ENCODE data around the gene ITIH3.

ITIH3 gene

DNA sequence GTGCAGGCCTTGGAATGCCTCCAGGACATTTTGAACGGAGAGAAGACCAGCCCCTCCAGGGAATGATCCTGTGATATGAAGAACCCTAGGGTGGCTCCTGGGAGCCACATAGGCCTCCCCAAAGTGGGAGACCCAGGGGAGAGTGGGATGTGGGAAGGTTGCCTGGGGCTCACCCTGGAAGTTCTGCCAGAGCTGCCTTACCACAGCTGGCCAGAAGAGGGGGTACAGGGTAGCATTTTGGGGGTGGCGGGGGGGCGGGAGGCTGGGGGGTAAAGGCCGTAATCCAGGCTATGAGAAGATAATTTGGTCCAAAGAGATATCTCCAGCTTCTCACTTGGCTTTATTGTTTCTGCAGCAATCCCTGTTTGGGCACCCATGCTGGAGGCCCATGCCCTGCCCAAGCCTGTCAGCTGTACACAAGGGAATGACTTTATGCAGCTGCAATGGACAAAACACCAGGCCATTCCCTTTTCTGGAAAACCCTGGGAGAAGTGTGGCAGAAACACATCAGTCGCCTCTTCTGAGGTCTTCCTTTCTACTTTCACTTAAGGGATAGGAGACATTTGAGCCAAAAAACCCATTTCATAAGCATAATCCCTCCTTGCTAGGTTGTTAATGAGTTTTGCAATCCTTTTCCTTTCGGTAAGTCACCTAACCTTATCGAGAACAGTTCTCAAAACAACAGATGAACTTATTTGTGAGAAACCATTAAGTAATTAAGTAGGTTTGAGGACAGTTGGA, 51.3 kb downstream of the ITIH3 start:
- ChIA-PET CTCF (interaction anchor here (0.6 to 1.0 kb wide), 4 partner anchors 10 to 120 kb away, joined by 3 to 9 read pairs (median 4); no protein-coding TSS in a partner anchor), POLR2A (interaction anchor here (0.8 kb wide), 1 partner anchor 9 kb away, joined by 3 read pairs; no protein-coding TSS in a partner anchor)
- no peak for DNase-seq (ENCODE audit: extremely low spot score)
- TF ChIP-seq CTBP1 (IDR thresholded peaks at IDR 0.05; ENCODE audit: borderline replicate concordance): no peak
- no peak for TF ChIP-seq BHLHE40 (IDR thresholded peaks at IDR 0.05; ENCODE audit: borderline replicate concordance)
- TF ChIP-seq TARDBP (IDR thresholded peaks at IDR 0.05): no peak
- TF ChIP-seq ELF4 (IDR thresholded peaks at IDR 0.05): no peak
- no peak for TF ChIP-seq NFRKB (IDR thresholded peaks at IDR 0.05)
- no peak for TF ChIP-seq HDGF (IDR thresholded peaks at IDR 0.05; ENCODE audit: borderline replicate concordance)
- TF ChIP-seq FOXM1 (IDR thresholded peaks at IDR 0.05; ENCODE audit: borderline replicate concordance): no peak
- no peak for TF ChIP-seq SP1 (IDR thresholded peaks at IDR 0.05)
- TF ChIP-seq SUZ12 (IDR thresholded peaks at IDR 0.05): no peak

DNA sequence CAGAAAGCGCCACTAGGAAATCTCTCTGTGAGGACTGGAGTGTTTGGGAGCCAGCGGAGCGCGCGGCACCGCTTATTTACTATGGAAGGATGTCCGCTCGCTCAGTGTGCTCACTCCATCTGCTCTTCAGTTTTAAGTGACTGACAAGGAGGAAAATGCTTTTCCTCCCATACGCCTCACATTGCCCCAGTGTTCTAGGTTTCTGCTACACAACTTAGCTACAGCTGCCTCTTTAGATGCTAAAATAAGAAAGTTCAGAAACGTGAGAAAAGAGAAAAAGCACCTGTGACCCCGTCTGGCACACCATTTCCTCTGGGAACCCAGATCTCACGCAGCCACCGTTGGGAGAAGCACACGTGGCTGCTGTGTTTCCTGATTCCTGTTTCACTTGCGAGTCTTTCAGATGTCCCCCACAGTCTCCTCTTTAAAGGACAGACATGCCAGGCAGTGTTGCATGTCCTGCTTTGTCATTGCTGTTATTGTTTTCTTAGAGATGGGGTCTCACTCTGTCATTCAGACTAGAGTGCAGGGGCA, 51.9 kb downstream of the ITIH3 start:
- TF ChIP-seq, protein P1, sequence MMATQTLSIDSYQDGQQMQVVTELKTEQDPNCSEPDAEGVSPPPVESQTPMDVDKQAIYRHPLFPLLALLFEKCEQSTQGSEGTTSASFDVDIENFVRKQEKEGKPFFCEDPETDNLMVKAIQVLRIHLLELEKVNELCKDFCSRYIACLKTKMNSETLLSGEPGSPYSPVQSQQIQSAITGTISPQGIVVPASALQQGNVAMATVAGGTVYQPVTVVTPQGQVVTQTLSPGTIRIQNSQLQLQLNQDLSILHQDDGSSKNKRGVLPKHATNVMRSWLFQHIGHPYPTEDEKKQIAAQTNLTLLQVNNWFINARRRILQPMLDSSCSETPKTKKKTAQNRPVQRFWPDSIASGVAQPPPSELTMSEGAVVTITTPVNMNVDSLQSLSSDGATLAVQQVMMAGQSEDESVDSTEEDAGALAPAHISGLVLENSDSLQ (IDR thresholded peaks at IDR 0.05): no peak
- TF ChIP-seq CTBP1 (IDR thresholded peaks at IDR 0.05; ENCODE audit: borderline replicate concordance) (no peak), ELF4 (IDR thresholded peaks at IDR 0.05) (no peak), HDGF (IDR thresholded peaks at IDR 0.05; ENCODE audit: borderline replicate concordance) (no peak), ARNT (IDR thresholded peaks at IDR 0.05) (no peak), TARDBP (IDR thresholded peaks at IDR 0.05) (no peak), FOXM1 (IDR thresholded peaks at IDR 0.05; ENCODE audit: borderline replicate concordance) (no peak), LEF1 (IDR thresholded peaks at IDR 0.05; ENCODE audit: borderline replicate concordance) (no peak), FOXK2 (IDR thresholded peaks at IDR 0.05) (no peak), L3MBTL2 (conservative IDR thresholded peaks at IDR 0.05) (no peak), FOXA1 (IDR thresholded peaks at IDR 0.05) (no peak), ZNF384 (IDR thresholded peaks at IDR 0.05) (no peak), SP1 (IDR thresholded peaks at IDR 0.05) (no peak), BHLHE40 (IDR thresholded peaks at IDR 0.05; ENCODE audit: borderline replicate concordance) (no peak)
- POLR2A ChIA-PET: no interaction called here
- CTCF ChIA-PET: interaction anchor here (0.6 kb wide), 1 partner anchor 121 kb away, joined by 9 read pairs; no protein-coding TSS in a partner anchor
- no peak for DNase-seq (ENCODE audit: extremely low spot score)

DNA sequence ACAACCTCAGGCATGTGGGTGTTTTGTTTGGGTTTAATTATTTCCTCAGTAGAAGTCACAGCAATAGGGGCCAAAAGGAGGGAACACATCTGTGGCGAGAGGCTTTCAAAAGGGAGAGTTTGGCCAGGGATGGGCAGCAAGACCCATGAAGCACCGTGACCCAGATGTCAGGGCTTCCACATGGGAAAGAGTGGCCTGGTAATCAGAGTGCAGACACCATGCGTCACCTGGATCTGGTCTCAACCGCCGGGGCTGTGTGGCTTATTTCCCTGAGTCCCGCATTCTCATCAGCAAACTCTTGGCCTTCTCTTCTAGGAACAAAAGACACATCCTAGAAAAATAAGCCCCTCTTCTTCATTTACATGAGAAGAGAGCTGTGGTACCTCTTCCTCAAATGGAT, 52.6 kb downstream of the ITIH3 start:
- ChIA-PET POLR2A (no interaction called here), CTCF (interaction anchor here (1.4 kb wide), 1 partner anchor 26 kb away, joined by 7 read pairs; no protein-coding TSS in a partner anchor)
- TF ChIP-seq FOXK2 (IDR thresholded peaks at IDR 0.05): no peak
- TF ChIP-seq NFRKB (IDR thresholded peaks at IDR 0.05): no peak
- TF ChIP-seq ZNF384 (IDR thresholded peaks at IDR 0.05): no peak
- no peak for TF ChIP-seq L3MBTL2 (conservative IDR thresholded peaks at IDR 0.05)
- no peak for TF ChIP-seq BHLHE40 (IDR thresholded peaks at IDR 0.05; ENCODE audit: borderline replicate concordance)
- no peak for TF ChIP-seq TARDBP (IDR thresholded peaks at IDR 0.05)
- TF ChIP-seq ELF4 (IDR thresholded peaks at IDR 0.05): no peak
- TF ChIP-seq FOXA1 (IDR thresholded peaks at IDR 0.05): no peak
- no peak for TF ChIP-seq LEF1 (IDR thresholded peaks at IDR 0.05; ENCODE audit: borderline replicate concordance)
- TF ChIP-seq SUZ12 (IDR thresholded peaks at IDR 0.05): no peak
- TF ChIP-seq, protein P1 (IDR thresholded peaks at IDR 0.05): no peak
- TF ChIP-seq ARNT (IDR thresholded peaks at IDR 0.05): no peak
- no peak for TF ChIP-seq SP1 (IDR thresholded peaks at IDR 0.05)
- TF ChIP-seq FOXM1 (IDR thresholded peaks at IDR 0.05; ENCODE audit: borderline replicate concordance): no peak
- no peak for TF ChIP-seq HDGF (IDR thresholded peaks at IDR 0.05; ENCODE audit: borderline replicate concordance)
- DNase-seq (ENCODE audit: extremely low spot score): no peak

DNA sequence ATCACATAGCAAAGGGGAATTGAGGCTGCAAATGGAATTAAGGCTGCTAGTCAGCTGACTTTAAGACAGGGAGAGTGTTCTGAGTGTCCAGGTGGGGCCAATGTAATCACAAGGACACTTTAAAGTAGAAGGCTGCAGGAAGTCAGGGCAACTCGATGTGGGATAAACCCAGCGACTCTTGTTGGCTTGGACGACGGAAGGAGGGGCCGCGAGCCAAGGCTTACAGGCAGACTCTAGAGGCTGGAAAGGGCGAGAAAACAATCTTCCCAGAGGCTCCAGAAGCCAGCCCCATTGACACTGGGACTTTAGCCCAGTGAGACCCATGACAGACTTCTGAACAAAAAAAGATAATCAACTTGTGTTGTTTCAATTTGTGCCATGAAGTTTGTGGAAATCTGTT, 53.1 kb downstream of the ITIH3 start:
- CTCF ChIA-PET: interaction anchor here (1.4 kb wide), 1 partner anchor 27 kb away, joined by 7 read pairs; no protein-coding TSS in a partner anchor
- DNase-seq (ENCODE audit: extremely low spot score): no peak
- TF ChIP-seq HDGF (IDR thresholded peaks at IDR 0.05; ENCODE audit: borderline replicate concordance) (no peak), ZNF384 (IDR thresholded peaks at IDR 0.05) (no peak), LEF1 (IDR thresholded peaks at IDR 0.05; ENCODE audit: borderline replicate concordance) (no peak), FOXM1 (IDR thresholded peaks at IDR 0.05; ENCODE audit: borderline replicate concordance) (no peak)
- POLR2A ChIA-PET: no interaction called here

DNA sequence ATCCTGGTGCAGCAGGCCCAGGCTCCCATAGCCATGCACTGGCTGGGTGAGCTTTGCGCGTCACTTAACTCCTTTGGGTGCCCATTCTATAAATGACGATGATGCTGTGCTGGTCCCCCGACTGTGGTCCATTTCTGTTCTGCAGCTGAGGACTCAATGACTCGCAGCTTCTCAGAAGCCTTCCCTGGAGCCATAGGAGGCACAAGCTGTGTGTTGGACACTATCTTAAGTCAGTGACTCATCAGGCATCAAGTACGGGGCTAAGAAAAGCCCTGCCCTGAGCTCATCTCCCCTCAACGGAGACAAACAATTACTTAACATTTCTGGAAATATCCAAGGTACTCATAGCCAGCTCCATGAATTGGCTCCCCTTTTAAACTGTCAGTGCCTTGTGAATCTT, 54.0 kb downstream of the ITIH3 start:
- POLR2A ChIA-PET: interaction anchor here (0.8 kb wide), 1 partner anchor 78 kb away, joined by 6 read pairs; the partner anchor contains the start of gene NEK4
- TF ChIP-seq FOXK2 (IDR thresholded peaks at IDR 0.05) (no peak), L3MBTL2 (conservative IDR thresholded peaks at IDR 0.05) (no peak), FOXM1 (IDR thresholded peaks at IDR 0.05; ENCODE audit: borderline replicate concordance) (no peak), TARDBP (IDR thresholded peaks at IDR 0.05) (no peak), ELF4 (IDR thresholded peaks at IDR 0.05) (no peak), FOXA1 (IDR thresholded peaks at IDR 0.05) (no peak), HDGF (IDR thresholded peaks at IDR 0.05; ENCODE audit: borderline replicate concordance) (no peak), ARNT (IDR thresholded peaks at IDR 0.05) (no peak), BHLHE40 (IDR thresholded peaks at IDR 0.05; ENCODE audit: borderline replicate concordance) (no peak)
- TF ChIP-seq, protein P1 (IDR thresholded peaks at IDR 0.05): no peak
- CTCF ChIA-PET: interaction anchor here (0.6 to 1.0 kb wide), 3 partner anchors 50 to 145 kb away, joined by 3 to 7 read pairs (median 4); no protein-coding TSS in a partner anchor
- DNase-seq (ENCODE audit: extremely low spot score): no peak

DNA sequence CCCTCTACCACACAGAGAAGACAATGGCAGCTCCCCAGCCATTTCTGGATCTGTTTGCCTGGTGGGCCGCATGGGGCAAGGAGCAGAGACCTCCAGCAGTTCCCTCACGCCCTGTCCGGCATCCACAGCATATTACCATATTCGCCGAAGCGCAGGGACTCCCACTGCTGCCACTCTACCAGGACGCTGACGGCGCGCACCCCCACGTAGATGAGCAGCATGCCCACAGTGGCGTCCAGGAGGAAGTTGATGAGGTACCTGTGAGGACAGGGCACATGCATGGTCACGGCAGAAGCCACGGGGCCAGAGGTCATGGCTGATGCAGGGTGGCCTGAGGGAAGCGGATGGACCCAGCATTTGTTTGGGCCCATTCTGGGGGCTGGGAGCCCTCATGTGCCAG, 55.1 kb downstream of the ITIH3 start:
- CTCF ChIA-PET: no interaction called here
- DNase-seq (ENCODE audit: extremely low spot score): no peak
- TF ChIP-seq, protein P1 (IDR thresholded peaks at IDR 0.05): no peak
- TF ChIP-seq TARDBP (IDR thresholded peaks at IDR 0.05): no peak
- TF ChIP-seq ARNT (IDR thresholded peaks at IDR 0.05): no peak
- no peak for TF ChIP-seq BHLHE40 (IDR thresholded peaks at IDR 0.05; ENCODE audit: borderline replicate concordance)
- no peak for TF ChIP-seq LEF1 (IDR thresholded peaks at IDR 0.05; ENCODE audit: borderline replicate concordance)
- TF ChIP-seq L3MBTL2 (conservative IDR thresholded peaks at IDR 0.05): no peak
- no peak for TF ChIP-seq FOXK2 (IDR thresholded peaks at IDR 0.05)
- no peak for TF ChIP-seq NFRKB (IDR thresholded peaks at IDR 0.05)
- no peak for TF ChIP-seq CTBP1 (IDR thresholded peaks at IDR 0.05; ENCODE audit: borderline replicate concordance)
- no peak for TF ChIP-seq ELF4 (IDR thresholded peaks at IDR 0.05)
- no peak for TF ChIP-seq SP1 (IDR thresholded peaks at IDR 0.05)
- no peak for TF ChIP-seq FOXM1 (IDR thresholded peaks at IDR 0.05; ENCODE audit: borderline replicate concordance)
- no peak for TF ChIP-seq SUZ12 (IDR thresholded peaks at IDR 0.05)
- TF ChIP-seq FOXA1 (IDR thresholded peaks at IDR 0.05): no peak
- no peak for TF ChIP-seq HDGF (IDR thresholded peaks at IDR 0.05; ENCODE audit: borderline replicate concordance)
- TF ChIP-seq ZNF384 (IDR thresholded peaks at IDR 0.05): no peak
- POLR2A ChIA-PET: no interaction called here

Data from HEK293T (cell line).